Activated T-helper 17 cell treated with anti-CD3 and anti-CD28 coated beads, Interleukin-2, amount 50 U/mL, for 72 hours (primary cell): Measurements from ENCODE around the gene FSTL3. TPM values are rescaled to one million over a fixed set of nuclear protein-coding genes. Genes with fewer than 3 reads are reported as not detected.
"Not testable (repeated sequence)": the region's sequence is repeated elsewhere in the genome, so short reads cannot be mapped to it uniquely, and the experiment has no call there.

Experiments used
- ATAC-seq: fragments of 150-1000 bp; cut with Tn5 transposase; replicated peaks from 2 replicates; pipeline ENCODE4 v1.10.0; 2021; ENCODE audit warnings: mild to moderate bottlenecking, moderate library complexity
- H3K27ac Mint-ChIP-seq: one replicate; pipeline ENCODE4 v1.8.0; 2022; ENCODE audit warnings: mixed read lengths
- H3K27me3 Mint-ChIP-seq: one replicate; pipeline ENCODE4 v1.8.0; 2022; ENCODE audit warnings: mixed read lengths
- H3K36me3 Mint-ChIP-seq: one replicate; pipeline ENCODE4 v1.8.0; 2022; ENCODE audit warnings: low read depth, mild to moderate bottlenecking, mixed read lengths
- H3K4me1 Mint-ChIP-seq: one replicate; pipeline ENCODE4 v1.8.0; 2022; ENCODE audit warnings: mixed read lengths
- H3K4me3 Mint-ChIP-seq: one replicate; pipeline ENCODE4 v1.8.0; 2022; ENCODE audit warnings: mild to moderate bottlenecking, mixed read lengths
- H3K9me3 Mint-ChIP-seq: one replicate; pipeline ENCODE4 v1.8.0; 2022; ENCODE audit warnings: mixed read lengths
- total RNA-seq, 2 donors: library from RNA; stranded (reverse); gene quantifications; one replicate each; pipeline ENCODE4 v1.2.3, GENCODE V29; 2022

Gene FSTL3
- total RNA-seq, 2 donors from 2014 or later: 7.0 to 9.1 TPM

DNA sequence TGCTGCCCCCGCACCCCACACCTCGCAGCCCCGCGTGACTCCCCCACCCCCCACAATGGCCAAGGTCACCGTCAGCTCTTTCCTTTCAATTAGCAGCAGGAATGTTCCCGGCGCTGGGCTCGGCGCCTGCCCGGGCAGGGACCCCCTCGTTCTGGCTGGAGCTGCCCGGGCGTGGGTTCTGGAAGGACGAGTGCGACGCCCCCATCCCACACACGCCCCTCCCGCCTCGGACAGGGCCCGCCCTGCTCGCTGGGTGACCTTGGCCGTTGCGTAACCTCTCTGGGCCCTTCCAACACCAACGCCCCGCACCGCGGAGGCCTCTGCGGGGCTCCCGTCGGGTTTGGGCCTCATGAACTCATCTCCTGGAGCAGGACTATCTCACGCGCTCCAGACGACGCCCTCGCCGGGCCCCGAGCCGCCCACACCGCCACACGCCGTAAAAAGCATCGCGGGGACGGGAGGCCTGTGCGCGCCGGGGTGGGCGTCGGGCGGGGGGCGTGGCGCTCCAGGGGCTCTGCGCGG lies 42.9 kb downstream of the FSTL3 start:
- Mint-ChIP-seq H3K36me3 (no peaks in the 10 kb centered on the region), H3K4me1 (no peaks in the 10 kb centered on the region), H3K27me3 (peaks cover 15% of the 10 kb centered on the region), H3K27ac (no peak overlapping the region), H3K9me3 (peaks cover 5% of the 10 kb centered on the region), H3K4me3 (no peak overlapping the region)
- no peak for ATAC-seq

- no peak overlapping the region for H3K4me3 Mint-ChIP-seq
- H3K27ac Mint-ChIP-seq: no peak overlapping the region
- ATAC-seq: no peak
- H3K9me3 Mint-ChIP-seq: peaks cover 5% of the 10 kb centered on the region
- no peaks in the 10 kb centered on the region for H3K36me3 Mint-ChIP-seq
- H3K4me1 Mint-ChIP-seq: no peaks in the 10 kb centered on the region
- peaks cover 15% of the 10 kb centered on the region for H3K27me3 Mint-ChIP-seq
Observed at GRCh38 chr19:719636-720344, 43.6 kb downstream of the FSTL3 start.

DNA sequence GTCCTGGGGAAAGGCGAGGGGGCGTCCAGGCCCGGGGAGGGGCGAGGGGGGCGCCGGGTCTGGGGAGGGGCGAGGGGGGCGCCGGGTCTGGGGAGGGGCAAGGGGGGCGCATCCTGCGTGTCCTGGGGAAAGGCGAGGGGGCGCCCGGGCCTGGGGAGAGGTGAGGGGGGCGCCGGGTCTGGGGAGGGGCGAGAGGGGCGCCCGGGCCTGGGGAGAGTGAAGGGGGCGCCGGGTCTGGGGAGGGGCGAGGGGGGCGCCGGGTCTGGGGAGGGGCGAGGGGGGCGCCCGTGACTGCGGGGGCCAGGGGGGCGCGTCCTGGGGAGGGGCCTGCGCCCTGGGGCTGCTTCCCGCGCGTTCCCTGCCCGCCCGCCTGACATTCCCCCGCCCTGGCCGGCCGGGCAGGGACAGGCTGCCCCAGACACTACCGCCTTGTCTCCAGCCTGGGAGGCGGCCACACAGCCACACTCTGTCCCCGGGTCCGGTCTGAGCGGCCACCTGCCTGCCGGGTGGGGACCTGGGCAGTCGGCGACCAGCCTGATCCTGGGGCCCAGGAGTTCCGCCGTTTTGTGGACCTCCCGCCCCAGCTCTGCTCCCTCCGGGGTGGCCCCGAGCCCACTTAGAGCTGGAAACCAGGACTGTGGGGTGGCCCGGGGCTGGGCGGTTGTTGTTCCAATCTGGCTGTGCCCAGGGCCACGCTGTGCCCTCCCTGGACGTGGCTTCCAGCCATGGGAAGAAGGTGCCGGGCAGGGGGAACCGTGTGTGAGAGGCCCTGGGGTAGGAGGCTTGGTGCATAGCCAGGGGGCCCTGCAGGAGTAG lies 44.4 kb downstream of the FSTL3 start:
- H3K9me3 Mint-ChIP-seq: peaks cover 4% of the 10 kb centered on the region
- no peak overlapping the region for H3K27ac Mint-ChIP-seq
- H3K27me3 Mint-ChIP-seq: peaks cover 13% of the 10 kb centered on the region
- no peaks in the 10 kb centered on the region for H3K36me3 Mint-ChIP-seq
- no peak for ATAC-seq
- no peaks in the 10 kb centered on the region for H3K4me1 Mint-ChIP-seq
- no peak overlapping the region for H3K4me3 Mint-ChIP-seq

DNA sequence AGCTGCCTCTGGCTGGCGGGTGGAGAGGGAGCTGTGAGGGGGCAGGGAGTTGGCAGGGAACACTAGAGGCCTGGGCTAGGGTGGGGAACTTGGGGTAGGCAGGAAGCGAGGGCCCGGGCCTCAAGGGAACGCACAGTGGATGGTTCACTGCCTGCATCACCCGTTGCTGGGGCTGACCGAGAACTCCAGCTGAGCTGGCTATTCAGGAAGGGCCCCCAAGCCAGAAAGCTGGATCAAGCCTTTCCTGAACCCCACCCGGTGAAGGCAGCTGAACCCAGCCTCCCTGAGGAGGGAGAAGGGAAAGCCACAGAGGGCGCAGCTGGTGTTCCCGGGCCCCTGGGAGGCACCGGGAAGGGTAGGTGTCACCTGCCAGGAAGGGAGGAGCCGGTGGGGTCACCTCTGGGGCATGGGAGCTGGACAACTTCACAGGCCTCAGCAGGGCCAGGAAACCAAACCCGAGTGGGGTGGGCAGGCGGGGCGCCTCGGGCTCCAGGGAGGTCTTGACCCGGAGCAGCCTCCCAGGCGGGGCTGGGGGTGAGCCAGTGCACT lies 46.4 kb downstream of the FSTL3 start:
- H3K4me3 Mint-ChIP-seq: no peak overlapping the region
- no peak for ATAC-seq
- no peaks in the 10 kb centered on the region for H3K36me3 Mint-ChIP-seq
- no peak overlapping the region for H3K27ac Mint-ChIP-seq
- H3K4me1 Mint-ChIP-seq: no peaks in the 10 kb centered on the region
- peaks cover 6% of the 10 kb centered on the region for H3K27me3 Mint-ChIP-seq
- no peaks in the 10 kb centered on the region for H3K9me3 Mint-ChIP-seq

GRCh38 chr19:723247-723646 lies 47.1 kb downstream of the FSTL3 start:
- no peak for ATAC-seq
- Mint-ChIP-seq H3K27ac (no peak overlapping the region), H3K4me3 (no peak overlapping the region), H3K4me1 (no peaks in the 10 kb centered on the region), H3K9me3 (no peaks in the 10 kb centered on the region), H3K36me3 (no peaks in the 10 kb centered on the region), H3K27me3 (peaks cover 6% of the 10 kb centered on the region)

DNA sequence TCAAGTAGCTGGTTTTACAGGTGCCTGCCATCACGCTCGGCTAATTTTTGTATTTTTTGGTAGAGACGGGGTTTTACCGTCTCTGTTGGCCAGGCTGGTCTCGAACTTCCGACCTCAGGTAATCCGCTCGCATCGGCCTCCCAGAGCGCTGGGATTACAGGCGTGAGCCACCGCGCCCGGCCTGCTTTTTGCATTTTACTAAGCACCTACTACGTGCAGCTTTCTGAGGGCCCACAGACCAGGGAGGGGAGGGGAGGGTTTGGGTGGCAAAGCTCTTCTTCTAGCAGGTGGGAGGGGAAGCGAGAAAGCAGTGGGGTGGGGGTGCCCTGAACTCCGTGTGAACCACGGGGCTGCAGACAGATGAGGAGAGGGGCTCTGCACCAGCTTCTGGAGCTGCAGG lies 47.5 kb downstream of the FSTL3 start:
- Mint-ChIP-seq H3K4me1 (no peaks in the 10 kb centered on the region), H3K36me3 (no peaks in the 10 kb centered on the region), H3K4me3 (no peak overlapping the region), H3K9me3 (no peaks in the 10 kb centered on the region), H3K27me3 (peaks cover 3% of the 10 kb centered on the region), H3K27ac (no peak overlapping the region)
- no peak for ATAC-seq

- Mint-ChIP-seq H3K4me1 (no peaks in the 10 kb centered on the region), H3K27ac (no peak overlapping the region), H3K27me3 (peaks cover 3% of the 10 kb centered on the region), H3K36me3 (no peaks in the 10 kb centered on the region), H3K9me3 (no peaks in the 10 kb centered on the region), H3K4me3 (no peak overlapping the region)
- no peak for ATAC-seq
Observed at GRCh38 chr19:725461-726089, 49.4 kb downstream of the FSTL3 start.

DNA sequence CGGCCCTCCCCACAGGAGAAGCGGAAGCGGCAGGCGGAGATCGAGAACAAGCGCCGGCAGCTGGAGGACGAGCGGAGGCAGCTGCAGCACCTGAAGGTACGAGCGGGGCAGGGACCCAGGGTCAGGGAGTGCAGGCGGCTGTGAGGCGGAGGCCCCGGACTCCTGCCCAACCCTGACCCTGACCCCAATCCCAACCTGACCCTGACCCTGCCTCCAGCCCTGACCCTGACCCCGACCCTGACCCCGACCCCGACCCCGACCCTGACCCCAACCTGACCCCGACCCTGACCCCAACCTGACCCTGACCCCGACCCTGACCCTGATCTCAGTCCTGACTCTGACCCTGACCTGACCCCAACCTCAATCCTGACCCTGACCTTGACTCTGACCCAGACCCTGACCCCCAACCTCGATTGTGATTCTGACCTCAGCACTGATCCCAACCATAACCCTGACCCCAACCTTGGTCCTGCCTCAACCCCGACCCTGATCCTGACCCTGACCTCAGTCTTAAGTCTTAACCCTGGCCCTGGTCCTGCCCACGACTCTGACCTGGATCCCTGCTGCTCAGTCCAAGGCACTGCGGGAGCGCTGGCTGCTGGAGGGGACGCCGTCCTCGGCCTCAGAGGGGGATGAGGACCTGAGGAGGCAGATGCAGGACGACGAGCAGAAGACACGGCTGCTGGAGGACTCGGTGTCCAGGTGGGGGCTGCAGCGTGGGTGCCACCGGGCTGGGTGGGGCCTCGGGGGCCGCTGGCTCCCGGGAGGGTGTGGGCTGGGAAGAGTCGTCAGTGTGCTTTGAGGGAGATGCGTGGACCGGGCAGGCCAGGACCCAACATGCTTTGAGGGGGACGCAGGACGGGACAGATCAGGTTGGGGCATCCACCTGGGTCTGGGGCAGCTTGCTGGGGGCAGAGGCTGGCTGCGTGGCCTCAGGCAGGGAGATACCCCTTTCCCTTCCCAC lies 51.1 kb downstream of the FSTL3 start:
- no peaks in the 10 kb centered on the region for H3K9me3 Mint-ChIP-seq
- no peaks in the 10 kb centered on the region for H3K27me3 Mint-ChIP-seq
- H3K27ac Mint-ChIP-seq: no peak overlapping the region
- no peaks in the 10 kb centered on the region for H3K36me3 Mint-ChIP-seq
- H3K4me3 Mint-ChIP-seq: no peak overlapping the region
- no peaks in the 10 kb centered on the region for H3K4me1 Mint-ChIP-seq
- ATAC-seq: no peak

GRCh38 chr19:728011-728410 lies 51.8 kb downstream of the FSTL3 start:
- H3K9me3 Mint-ChIP-seq: no peaks in the 10 kb centered on the region
- H3K27me3 Mint-ChIP-seq: no peaks in the 10 kb centered on the region
- no peak overlapping the region for H3K27ac Mint-ChIP-seq
- no peak overlapping the region for H3K4me3 Mint-ChIP-seq
- H3K36me3 Mint-ChIP-seq: no peaks in the 10 kb centered on the region
- peaks cover under 1% of the 10 kb centered on the region for H3K4me1 Mint-ChIP-seq
- ATAC-seq: no peak

DNA sequence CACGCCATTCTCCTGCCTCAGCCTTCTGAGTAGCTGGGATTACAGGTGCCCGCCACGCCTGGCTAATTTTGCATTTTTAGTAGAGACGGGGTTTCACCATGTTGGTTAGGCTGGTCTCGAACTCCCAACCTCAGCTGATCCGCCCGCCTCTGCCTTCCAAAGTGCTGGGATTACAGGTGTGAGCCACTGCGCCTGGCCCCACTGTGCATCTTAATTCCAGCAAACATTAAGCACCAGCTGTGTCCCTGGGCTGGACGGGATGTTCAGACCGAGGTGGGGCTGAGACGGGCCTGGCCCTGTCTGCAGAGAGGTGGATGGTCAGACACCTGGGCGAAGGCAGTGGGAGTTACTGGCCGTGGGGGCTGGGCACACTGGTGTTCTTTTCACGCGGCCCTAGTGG lies 53.4 kb downstream of the FSTL3 start:
- H3K27ac Mint-ChIP-seq, H3K36me3 Mint-ChIP-seq, H3K4me3 Mint-ChIP-seq, H3K4me1 Mint-ChIP-seq, ATAC-seq, H3K27me3 Mint-ChIP-seq, H3K9me3 Mint-ChIP-seq: not testable (repeated sequence)

DNA sequence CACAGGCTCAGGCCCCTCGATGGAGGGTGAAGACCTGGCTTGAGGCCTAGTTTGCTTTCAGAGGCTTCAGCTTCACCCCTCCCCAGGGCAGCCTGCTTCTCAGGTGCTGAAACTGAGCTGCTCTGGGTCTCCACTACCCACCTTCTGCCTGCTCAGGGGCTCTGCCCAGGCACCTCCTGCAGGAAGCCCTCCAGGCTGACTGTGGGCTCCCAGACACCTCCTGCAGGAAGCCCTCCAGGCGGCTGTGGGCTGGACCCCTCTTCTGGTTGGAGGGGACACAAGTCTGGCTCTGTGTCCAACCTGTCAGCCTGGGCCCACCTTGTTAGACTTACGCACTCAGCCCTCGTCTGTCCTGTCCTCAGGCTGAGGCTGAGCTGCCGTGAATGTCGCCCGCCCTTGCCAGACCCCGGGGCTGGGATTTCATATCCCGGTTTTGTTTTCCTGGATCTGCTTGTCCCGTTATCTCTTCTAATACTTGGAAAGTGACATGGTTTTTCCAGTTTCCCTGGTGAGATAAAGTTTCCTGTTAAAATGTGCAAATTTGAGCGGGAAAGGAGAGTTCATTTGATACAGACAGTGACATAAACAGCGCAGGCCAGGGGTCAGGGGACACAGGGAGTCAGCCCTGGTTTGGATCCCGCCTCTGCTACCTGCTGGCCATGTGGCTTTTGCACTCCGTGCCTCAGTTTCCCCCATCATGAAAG lies 53.9 kb downstream of the FSTL3 start:
- H3K9me3 Mint-ChIP-seq: no peaks in the 10 kb centered on the region
- H3K36me3 Mint-ChIP-seq: no peaks in the 10 kb centered on the region
- no peak overlapping the region for H3K4me3 Mint-ChIP-seq
- ATAC-seq: no peak
- H3K4me1 Mint-ChIP-seq: peaks cover 5% of the 10 kb centered on the region
- H3K27me3 Mint-ChIP-seq: no peaks in the 10 kb centered on the region
- no peak overlapping the region for H3K27ac Mint-ChIP-seq

- H3K27ac Mint-ChIP-seq: no peak overlapping the region
- no peaks in the 10 kb centered on the region for H3K36me3 Mint-ChIP-seq
- no peaks in the 10 kb centered on the region for H3K27me3 Mint-ChIP-seq
- no peak overlapping the region for H3K4me3 Mint-ChIP-seq
- H3K4me1 Mint-ChIP-seq: peaks cover 5% of the 10 kb centered on the region
- ATAC-seq: no peak
- H3K9me3 Mint-ChIP-seq: no peaks in the 10 kb centered on the region
Observed at GRCh38 chr19:731000-731399, 54.8 kb downstream of the FSTL3 start.
